NCI-H2196 treated with DMSO at 0.1 percent for 48 hours (cell line): ENCODE results near the gene TBC1D9.

Experiments used
- DNase-seq: peaks from one replicate; lab custom pipeline; 2025; ENCODE audit not compliant: unreplicated experiment; lab: John Stamatoyannopoulos, UW

The TBC1D9 gene

DNA sequence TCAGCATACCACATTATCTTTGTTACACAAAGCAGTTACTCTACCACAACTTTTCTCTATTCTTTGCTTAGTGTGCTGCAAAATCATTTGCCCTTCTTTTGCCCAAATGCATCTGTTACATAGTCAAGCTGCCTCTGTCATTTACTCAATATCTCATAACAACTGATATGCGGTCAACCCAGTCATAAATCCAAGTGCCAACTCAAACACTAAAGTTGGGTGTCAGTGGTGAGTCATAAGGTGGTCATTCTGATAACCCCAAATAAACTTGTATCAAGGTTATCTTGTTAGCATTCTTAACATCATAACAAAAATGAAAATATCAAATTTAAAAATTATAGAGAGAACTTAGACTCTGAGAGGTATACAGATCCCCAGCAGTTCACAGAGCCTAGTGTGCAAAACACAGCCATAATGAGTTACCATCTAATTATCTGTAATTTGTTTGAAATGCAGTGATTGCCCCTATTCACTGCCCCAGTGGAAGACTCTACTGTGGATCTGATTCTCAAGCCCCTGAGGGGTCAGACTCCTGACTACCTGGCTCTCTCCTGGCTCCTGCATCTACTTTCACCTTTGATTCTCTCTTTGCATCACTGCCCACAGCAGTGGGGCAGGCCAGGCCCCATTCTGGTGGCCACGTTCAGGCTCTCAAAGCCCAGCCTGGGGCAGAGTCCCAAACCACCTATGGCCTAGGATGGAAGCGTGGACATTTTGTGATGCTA is 29.2 kb downstream of the TBC1D9 start:
- DNase-seq = no peak

DNA sequence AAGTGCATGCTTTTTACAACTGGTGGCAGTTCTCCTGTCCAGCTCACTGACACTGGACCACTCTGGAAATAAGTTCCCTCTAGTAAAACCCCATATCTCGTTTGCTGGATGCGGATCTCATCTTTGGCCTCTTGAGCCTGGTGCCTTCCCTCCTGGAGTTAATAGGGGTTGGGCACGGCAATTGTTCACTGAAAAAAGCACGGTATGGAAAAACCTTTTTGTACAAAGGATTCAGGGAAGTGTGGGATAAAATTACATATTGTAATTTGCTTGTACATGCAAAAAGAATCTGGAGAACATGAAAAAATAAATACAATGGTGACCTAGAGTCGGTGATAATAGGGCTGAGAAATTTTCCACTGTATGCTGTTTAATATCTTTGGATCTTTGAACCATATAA is 30.6 kb downstream of the TBC1D9 start:
- DNase-seq = no peak

DNA sequence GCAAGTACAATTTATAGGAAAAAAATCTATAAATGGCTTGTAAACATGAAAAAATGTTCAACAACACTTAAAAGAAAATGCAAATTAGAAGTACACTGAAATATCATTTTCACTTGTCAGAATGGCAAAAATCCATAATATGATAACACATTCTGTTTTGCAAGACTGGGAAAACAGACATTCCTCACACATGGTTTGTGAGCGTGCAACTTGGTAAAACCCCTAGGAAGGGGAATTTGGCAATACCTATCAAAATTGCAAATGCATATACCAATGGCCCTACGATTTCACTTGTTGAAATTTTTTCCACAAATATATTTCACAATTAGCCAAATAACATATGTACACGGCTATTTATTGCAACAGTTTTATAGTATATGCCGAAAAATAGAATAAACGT is 31.4 kb downstream of the TBC1D9 start:
- DNase-seq = no peak

DNA sequence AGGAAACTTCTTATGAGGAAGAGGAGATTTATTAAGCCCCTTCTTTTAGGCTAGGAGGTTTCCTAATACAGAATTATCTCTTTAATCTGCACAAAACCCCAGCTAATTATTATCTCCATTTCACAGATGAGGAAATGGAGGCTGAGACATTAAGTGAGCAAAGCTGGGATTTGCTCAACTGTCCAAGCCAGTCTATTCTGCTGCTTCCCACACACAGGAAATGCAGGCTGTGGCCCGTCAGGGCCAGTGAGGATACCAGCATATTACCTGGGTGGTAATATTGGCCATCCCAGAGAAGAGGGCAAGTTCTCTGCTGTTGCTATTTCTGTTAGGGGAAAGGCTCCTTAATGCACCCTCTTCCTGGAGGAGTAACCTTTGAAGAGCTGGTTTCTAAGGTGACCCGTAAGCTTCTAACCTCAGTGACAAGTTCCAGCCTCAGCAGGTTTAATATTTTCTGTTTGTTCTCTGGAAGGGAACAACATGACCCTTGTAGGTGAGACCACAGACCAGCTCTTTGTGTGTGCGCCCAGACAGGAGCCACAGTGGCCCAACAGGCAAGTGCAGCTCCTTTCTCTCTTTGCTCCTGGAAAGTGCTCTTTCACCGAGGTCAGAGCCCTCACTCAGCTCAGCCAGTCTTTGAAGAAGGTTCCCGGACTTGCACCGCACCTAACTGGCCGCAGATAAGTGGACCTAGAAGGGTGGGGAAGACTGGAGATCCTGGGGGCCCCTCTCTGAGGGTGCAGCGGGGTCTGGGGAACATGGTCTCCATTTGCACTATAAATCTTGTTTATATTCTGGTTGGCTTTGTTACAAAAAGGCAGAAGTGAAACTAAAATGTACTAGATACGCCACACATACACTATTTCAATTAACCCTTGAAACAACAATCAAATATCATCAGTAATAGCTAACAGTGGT is 35.5 kb downstream of the TBC1D9 start:
- no peak for DNase-seq

DNA sequence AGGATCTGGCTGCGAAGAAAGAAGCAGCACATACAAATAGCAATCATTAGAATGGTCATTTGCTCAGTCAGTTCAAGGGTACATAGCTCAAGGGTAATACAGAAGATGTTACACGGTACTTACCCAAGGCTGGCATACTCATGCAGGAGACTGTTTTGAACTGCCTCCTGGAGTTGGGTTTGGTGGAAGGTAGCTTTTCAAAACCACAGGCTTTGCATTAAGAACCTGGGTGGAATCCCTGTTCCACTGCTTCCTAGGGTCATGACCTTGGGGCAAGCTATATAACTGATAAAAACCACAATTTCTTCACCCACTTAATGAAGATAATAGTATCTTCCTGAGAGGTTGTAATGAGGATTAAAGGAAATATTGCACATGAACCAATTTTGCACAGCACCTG is 36.5 kb downstream of the TBC1D9 start:
- no peak for DNase-seq

DNA sequence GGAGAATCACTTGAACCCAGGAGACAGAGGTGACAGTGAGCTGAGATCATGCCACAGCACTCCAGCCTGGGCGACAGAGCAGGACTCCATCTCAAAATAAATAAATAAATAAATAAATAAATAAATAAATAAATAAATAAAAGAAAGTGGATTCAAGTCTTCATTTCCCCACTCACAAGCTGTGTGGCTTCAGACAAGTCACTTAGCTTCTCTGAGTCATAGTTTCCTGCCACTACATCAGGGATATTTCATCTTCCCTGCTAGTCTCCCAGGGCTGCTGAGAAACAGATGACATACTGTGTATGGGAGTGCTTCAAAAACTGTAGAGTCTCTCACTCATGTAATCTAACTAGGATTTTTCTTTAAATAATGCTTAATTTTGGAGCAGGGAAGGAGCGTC is 37.2 kb downstream of the TBC1D9 start:
- no peak for DNase-seq

DNA sequence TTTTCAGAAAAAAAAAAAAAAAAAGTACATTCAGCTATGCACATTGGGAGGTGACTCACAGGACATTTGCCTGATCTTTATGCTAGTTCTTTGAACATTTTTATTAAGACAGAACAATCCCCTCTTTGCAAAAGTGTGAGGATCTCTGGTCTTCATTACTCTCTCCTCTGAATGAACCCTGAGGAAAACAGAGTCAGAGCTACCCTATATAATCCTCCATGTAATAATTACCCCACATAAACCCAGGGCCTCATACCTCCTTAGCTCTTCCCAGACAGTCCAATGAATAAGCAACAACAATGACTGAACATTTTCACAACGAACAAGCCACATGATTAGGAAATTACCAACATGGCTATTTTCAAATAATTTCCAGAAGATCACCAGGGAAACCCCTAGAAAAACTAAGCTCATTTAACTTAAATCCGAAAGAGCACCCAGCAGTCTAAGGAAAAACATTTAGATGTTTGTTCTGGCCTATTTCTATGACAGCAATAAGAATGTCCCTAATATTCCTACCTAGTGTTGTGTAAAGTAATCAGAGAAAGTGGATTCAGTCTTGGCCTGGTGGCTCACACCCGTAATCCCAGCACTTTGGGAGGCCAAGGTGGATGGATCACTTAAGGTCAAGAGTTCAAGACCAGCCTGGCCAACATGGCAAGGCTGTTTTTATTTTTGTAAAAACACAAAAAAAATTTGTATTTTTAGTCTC is 37.8 kb downstream of the TBC1D9 start:
- DNase-seq = no peak

DNA sequence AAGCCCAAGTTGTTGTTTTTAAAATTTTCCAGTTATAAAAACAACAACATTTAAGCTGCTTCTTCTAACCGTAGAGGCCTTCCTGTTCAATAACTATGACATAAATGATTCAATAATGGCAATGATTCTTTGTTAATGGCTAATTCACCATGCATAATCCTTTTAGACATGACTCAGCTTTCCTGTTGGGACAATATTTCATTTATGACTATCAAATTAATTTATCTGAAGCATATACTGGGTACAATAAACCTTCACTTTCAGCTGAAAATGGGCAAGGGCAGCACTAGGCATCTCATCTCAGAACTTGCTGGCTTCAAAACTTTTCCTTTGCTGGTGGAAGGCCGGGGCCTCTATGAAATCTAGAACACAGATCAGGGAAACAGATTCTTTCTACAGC is 38.9 kb downstream of the TBC1D9 start:
- no peak for DNase-seq

DNA sequence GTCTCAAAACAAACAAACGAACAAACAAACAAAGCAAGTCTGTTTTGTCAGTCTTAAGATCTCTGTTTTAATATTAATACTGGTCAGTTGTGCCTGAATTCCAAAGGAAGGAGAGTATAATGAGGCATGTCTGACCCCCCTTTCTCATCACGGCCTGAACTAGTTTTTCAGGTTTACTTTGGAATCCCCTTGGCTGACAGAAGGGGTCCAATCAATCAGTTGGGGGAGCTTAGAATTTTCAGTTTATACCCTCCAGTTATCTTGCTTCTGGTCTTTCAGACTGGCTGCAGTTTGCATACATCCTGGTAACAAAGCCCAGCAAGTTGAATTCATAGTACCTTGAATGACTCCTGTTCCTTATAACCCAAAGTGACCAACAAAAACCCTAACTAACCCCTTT is 41.1 kb downstream of the TBC1D9 start:
- no peak for DNase-seq

DNA sequence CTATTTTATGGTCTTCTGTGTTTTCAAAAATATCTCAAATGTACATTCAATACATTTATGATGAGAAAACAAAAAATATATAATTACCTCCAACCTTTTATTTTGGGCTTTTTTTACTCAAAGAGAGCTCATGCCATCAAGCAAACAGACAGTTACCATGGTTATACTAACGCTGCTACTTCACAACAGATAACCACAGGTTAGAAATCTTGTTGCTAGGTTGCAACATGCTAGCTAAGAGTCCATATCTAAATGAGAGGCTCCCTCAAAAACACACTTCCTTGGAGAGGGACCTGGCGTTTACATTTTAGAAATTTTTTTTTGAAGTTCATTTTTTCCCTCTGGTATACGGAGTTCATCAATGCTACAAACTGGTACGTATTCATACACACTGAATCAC is 44.3 kb downstream of the TBC1D9 start:
- no peak for DNase-seq

DNA sequence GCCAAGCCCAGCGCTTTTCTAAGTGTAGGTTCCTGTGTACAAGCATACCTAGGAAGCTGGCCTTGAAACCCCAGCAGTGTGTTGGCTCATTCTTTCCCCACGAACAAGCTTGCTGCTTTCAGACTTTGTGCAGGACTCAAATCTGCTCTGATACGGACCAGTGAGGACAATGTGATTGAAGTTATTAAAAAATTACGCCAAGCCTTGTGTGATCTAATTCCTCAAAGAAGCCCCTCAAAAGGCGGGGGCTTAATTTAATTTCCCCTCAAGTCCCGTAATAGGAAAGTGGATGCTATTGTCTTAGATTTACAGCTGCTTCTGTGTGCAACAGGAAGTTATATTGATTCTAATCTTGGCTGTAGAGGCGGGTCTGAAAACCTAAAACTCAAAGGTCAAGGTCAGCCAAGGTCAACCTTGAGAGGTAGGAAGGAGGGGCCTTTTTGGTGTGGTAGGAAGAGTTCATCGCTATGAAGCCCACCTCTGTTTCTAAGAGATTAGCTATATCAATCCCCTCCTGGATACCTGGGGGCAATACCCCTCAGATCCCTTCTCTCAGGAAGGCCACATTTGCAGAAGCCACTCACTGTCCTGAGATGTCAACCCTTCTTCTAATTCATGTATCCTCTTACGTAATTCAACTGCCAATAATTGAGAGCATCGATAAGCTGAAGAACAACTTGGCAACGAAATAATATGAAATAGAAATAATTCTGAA is 45.1 kb downstream of the TBC1D9 start:
- DNase-seq = no peak

DNA sequence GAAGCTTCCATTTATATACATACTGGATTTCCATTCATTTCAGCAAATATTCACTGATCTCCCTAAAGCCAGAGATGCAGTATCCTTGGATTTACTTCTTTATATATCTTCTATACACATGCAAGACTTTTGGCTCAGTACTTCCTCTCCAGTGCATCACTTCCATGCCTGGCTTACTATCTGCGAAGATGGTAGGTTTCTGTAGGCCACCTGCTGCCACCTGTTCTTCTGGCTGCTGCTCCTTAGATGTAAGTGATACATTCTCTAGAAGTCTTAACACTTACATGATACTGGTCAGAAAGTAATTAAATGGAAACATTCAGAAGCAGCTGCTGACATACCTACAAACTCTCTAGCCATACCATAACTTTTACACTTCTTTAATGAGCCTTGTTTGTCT is 48.9 kb downstream of the TBC1D9 start:
- DNase-seq = no peak

DNA sequence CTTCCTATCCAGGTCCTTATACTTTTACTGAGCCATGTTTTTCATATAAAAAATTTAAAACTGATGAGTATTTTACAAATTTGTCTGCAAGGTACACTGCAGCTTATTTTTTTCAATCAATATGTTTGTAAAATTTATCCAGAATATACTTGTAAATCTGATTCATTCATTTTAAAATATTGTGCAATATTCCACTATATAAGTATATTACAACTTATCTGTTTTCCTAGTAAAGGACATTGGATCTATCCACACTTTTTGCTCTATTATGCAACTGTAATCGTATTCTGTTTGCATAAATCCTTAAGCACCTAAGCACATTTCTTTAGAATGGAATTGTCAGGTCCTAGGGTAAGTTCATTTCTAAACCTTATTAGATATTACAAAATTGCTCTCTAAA is 49.5 kb downstream of the TBC1D9 start:
- no peak for DNase-seq

DNA sequence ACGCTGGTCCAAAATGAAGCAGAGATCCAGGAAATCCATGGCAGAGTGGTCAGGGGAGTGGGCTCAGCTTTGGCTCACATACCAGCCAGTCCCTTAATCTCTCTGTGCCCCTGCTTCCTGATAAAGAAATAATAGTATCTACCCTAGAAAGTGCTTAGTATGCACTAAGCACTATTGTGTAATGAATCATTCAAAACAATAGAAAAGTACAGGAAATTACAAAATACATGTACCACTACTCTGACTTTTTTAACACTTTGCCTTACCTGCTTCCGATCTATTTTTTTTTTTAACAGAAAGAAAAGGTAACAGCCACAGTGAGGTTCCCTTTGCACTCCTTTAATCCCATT is 49.9 kb downstream of the TBC1D9 start:
- no peak for DNase-seq

DNA sequence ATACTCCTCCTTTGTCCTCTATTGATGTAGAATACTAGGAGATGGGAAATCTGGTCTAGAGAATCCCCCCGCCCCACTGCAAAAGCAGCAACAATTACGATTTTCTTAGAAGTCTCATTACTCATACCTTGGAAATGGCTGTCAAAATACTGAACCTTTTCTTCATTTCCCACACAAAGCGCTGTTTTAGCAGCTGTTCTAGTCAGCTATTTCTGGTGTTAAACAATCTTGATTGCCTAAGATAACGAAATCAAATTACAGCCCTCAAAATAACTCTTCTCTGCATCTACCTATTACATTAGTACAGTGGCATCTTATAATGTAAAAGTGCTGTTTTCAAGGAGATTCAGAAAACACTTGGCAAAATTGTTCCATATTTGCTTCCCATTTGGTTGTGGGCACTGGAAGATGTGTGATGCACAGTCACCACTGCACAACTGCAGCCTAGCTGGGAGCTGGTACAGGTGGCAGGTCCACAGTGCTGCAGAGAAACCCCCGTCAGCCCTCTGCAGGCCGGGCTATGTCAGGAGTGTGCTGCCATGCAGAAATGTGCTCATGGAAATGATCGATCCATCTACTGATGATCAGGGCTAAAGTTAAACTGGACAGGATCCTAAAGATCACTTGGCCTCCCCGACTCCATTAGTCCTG is 50.4 kb downstream of the TBC1D9 start:
- no peak for DNase-seq

DNA sequence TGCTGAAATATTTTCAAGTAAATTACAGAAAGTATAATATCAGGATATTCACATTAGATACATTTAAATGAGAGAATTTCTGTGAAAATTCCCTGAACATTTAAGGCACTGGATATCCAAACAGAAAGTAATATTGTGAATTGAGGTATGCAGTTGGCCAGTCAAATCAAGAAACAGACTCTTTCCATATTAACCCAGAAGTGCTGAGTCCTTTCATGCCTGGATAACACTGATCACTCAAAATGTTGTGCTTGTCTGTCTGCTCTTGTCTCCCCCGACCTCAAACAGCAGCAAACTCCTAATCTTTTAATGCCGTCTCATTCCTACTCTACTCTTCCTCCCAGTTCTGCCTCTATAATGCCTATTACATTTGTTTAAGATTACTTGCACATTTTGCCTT is 51.2 kb downstream of the TBC1D9 start:
- DNase-seq = no peak

DNA sequence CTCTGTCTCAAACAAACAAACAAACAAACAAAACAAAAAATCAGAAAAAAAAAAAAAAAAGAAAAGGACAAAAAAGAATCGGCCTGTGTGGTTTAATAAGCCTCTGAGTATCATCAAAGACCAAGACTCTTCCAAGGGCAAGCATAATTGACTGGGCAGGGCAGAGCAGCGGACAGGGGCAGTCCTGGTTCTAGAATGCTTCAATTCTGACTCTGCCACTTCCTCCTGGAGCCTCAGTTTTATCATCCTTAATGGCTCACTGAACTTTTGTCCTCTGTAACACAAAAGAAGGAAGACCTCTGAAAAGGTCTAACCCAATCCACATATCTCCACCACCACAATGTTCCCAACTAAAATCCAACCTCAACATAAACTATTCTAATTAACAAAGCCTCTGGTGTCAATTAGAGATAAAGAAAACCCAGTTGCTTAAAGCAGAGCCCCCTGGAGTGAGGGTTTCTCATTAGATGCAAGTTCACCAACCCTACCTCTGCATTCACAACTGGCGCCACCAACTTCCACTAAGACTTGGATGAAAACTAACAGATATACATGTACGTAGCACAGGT is 51.7 kb downstream of the TBC1D9 start:
- DNase-seq = no peak

DNA sequence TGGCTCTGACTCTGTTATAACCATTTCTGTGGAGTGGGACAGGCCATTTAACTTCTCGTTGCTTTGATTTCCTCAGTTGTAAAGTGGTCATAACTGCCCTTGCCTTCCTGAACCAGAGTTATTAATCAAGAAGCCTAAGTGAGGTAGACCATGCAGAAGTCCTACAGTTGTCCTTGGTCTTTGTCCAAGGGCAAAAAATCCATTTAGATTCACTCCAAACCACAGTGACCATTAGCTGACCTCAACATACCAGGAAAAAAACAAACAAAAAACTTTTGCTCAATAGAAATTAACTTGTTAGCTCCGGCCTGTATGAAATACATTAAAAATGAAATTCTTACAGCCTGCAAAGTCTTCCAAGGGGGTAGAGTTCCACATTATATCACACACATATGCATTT is 52.7 kb downstream of the TBC1D9 start:
- no peak for DNase-seq

DNA sequence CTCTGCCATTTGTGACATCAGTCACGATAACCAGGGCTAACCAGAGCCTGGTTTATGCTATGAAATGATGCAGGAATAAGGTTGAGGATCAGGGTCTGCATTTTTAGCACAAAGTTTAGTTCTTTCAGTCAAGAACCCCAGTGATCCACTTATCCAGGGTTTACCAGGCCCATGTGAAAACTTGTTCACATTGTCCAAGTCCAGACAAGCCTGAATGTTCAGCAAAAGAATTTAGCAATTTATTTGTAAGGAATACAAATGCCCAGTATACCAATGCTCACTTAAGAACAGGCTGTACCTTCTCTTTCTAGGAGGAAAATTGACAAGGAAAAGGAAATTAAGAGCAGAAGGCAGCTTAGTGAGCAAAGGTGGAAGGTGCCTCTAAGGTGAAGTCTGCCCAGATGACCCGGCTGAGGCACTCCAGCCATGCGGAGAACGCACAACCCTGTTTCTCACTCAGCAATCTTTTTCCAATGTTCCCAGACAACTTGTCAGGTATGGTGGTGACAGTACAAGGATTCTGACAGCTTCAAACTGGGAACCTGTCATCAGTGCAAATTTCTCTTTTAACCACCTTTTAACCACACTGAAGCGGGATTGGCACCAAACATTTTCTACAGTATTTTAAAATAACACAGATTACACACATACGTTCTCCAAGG is 54.0 kb downstream of the TBC1D9 start:
- DNase-seq = no peak

DNA sequence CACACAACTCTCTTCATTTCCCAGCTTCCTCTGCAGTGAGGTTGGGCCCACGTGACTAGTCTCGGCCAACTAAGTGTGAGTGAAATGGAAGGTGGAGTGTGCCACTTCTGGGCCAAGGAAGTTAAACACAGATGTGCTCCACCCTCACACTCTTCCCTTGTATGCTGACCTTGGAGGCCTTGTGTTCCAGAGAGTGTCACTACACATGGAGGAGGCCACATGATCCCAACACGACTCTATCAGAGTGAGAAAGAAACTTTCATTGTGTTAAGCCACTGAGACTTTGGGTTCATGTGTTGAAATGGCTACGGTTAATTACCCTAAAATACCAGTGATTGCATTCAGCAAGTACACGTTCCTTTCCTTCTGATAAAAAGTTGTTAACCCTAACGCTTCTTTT is 55.1 kb downstream of the TBC1D9 start:
- no peak for DNase-seq
